ENCODE measurements around the gene FBXO15. TPM values are rescaled to one million over a fixed set of nuclear protein-coding genes. Genes with fewer than 3 reads are reported as not detected.

The FBXO15 gene
- total RNA-seq, 4 donors from 2014 or later = 0.54 to 1.9 (median 0.72) TPM

DNA sequence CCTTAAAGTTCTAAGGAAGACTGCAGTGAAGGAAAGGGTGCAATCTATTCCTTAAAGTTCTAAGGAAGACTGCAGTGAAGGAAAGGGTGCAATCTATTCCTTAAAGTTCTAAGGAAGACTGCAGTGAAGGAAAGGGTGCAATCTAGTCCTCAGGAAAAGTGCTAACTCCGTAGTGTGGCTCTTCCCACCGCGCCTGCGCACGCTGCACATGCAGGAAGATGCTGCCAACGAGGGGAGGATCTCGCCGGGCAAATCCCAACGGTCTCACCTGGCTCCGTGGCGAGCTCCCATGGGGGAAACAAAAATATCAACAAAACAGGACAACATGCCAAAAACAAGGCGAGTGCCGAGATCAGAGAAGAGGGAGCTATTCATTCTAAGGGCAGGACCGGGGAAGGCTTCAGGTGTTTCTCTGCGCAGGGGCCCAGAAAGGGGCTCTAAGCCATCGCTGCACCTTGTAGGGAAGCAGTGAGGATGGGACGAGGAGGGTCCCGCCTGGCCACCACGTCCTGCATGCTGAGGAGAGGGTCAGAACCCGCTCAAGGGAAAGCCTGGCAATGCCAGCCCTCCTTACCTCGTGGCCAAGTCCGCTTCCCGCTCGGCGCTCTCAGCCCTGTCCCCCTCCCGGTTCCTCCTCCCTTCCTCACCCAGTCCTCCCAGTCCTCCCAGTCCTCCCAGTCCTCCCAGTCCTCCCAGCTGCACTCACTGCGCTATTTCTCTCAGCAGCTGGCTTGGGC lies 25.2 kb upstream of the FBXO15 start:
- H3K36me3 ChIP-seq = no peaks in the 10 kb centered on the region
- H3K27me3 ChIP-seq = no peaks in the 10 kb centered on the region
- H3K4me1 ChIP-seq = no peaks in the 10 kb centered on the region
- no peak overlapping the region for H3K27ac ChIP-seq
- TF ChIP-seq, protein P1, sequence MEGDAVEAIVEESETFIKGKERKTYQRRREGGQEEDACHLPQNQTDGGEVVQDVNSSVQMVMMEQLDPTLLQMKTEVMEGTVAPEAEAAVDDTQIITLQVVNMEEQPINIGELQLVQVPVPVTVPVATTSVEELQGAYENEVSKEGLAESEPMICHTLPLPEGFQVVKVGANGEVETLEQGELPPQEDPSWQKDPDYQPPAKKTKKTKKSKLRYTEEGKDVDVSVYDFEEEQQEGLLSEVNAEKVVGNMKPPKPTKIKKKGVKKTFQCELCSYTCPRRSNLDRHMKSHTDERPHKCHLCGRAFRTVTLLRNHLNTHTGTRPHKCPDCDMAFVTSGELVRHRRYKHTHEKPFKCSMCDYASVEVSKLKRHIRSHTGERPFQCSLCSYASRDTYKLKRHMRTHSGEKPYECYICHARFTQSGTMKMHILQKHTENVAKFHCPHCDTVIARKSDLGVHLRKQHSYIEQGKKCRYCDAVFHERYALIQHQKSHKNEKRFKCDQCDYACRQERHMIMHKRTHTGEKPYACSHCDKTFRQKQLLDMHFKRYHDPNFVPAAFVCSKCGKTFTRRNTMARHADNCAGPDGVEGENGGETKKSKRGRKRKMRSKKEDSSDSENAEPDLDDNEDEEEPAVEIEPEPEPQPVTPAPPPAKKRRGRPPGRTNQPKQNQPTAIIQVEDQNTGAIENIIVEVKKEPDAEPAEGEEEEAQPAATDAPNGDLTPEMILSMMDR (IDR thresholded peaks at IDR 0.05) = no peak
- no peak for TF ChIP-seq POLR2A (IDR thresholded peaks at IDR 0.05)
- DNase-seq = no peak
- 87% methylated on average over 27 of the region's 27 CpGs for WGBS, 2 donors
- no peaks in the 10 kb centered on the region for H3K9me3 ChIP-seq
- no peak overlapping the region for H3K4me3 ChIP-seq (replicated peaks in 1 of 3)
- intact Hi-C loops (cut with DNase I) = no loop called here

DNA sequence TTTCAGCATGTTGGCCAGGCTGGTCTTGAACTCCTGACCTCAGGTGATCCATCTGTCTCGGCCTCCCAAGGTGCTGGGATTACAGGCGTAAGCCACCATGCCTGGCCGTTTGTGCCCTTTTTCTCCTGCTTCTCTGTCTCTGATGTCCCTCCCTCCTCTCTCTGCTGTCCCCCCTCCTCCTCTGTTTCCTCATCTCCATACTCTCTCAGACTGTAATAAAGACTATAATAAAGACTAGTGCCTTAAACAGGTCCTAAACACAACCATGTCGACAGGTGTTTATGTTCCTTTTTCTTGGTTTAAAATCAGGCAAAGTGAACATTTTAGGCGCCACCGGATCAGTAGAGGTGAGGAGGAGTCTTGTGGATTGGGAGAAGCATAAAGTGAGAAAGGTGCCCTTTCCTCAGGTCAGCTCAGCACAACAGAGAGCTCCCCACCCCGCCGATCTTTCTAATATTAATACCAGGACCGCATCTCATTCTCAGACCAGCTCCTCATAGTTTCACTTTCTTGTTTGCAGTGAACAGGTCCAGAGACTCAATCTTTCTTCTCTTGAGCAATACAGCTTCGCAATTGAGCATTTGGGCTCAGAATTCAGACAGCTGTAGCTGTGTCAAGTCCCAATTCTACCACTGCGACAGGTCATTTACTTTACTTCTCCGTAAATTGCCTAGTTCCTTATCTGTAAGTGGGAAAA lies 24.4 kb upstream of the FBXO15 start:
- Histone ChIP-seq H3K27me3 (no peaks in the 10 kb centered on the region), H3K36me3 (no peaks in the 10 kb centered on the region), H3K4me3 (replicated peaks in 1 of 3) (no peak overlapping the region), H3K4me1 (no peaks in the 10 kb centered on the region), H3K27ac (no peak overlapping the region), H3K9me3 (no peaks in the 10 kb centered on the region)
- DNase-seq = no peak
- no peak for TF ChIP-seq POLR2A (IDR thresholded peaks at IDR 0.05)
- TF ChIP-seq, protein P1 (IDR thresholded peaks at IDR 0.05) = no peak
- intact Hi-C loops (cut with DNase I) = no loop called here
- WGBS, 2 donors = 78 to 84% methylated on average over 12 of the region's 12 CpGs

DNA sequence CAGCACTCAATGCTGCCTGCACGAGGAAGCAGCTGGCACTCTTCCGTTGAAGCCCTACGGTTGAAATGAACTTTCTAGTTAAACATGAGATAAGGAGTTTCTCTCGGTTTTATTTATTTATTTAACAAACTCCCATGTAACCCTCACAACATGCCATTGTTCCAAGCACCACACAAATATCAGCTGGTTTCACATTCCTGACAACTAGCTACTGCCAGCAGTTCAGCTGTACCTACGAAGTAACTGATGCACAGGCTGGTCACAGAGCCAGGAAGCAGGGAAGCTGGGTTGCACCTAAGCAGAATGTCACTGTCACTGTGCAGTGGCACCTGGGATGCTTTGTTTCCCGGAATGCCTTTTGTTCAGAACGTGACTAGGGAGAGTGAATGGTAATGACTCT lies 18.8 kb upstream of the FBXO15 start:
- 62 to 75% methylated on average over 7 of the region's 7 CpGs for WGBS, 2 donors
- DNase-seq = no peak
- no peaks in the 10 kb centered on the region for H3K27me3 ChIP-seq
- peaks cover 0 to 6% of the 10 kb centered on the region in 2 donors for H3K36me3 ChIP-seq
- intact Hi-C loops (cut with DNase I) = no loop called here
- TF ChIP-seq POLR2A (IDR thresholded peaks at IDR 0.05) = no peak
- TF ChIP-seq, protein P1 (IDR thresholded peaks at IDR 0.05) = no peak
- no peaks in the 10 kb centered on the region for H3K9me3 ChIP-seq
- H3K27ac ChIP-seq = no peak overlapping the region
- no peaks in the 10 kb centered on the region for H3K4me1 ChIP-seq
- H3K4me3 ChIP-seq (replicated peaks in 1 of 3) = no peak overlapping the region

DNA sequence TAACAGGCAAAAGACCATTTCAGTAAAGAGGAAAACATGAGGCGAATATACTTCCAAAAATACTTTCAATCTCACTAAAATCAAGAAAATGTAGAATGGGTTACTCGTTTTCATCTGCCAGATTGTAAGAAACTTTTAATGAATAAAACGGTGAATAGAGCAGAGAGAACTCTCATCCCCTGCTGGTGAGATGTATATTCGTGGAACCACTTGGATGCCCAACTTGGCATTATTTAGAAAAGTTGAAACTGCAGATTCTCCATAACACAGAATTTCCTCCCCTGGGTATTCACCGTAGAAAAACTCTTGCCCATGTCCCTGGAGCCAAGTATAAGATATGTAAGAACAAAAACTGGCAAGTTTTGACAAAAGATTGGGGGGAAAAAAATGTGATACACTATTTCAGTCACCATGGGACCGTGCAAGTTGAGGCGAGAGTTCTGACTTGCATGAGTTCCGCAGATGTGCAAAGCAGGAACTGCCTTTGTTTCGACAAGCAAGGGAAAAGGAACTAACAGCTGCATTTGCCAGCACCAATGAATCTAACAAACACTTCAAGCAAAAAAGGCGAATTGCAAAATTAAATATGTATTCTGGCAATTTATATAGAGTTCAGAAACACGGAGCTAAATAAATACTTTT lies 15.5 kb upstream of the FBXO15 start:
- H3K9me3 ChIP-seq = no peaks in the 10 kb centered on the region
- 84 to 85% methylated on average over 11 of the region's 11 CpGs for WGBS, 2 donors
- H3K27ac ChIP-seq = no peak overlapping the region
- no peaks in the 10 kb centered on the region for H3K4me1 ChIP-seq
- intact Hi-C loops (cut with DNase I) = no loop called here
- H3K4me3 ChIP-seq (replicated peaks in 1 of 3) = no peak overlapping the region
- no peaks in the 10 kb centered on the region for H3K27me3 ChIP-seq
- no peak for DNase-seq
- TF ChIP-seq POLR2A (IDR thresholded peaks at IDR 0.05) = no peak
- TF ChIP-seq, protein P1 (IDR thresholded peaks at IDR 0.05) = no peak
- H3K36me3 ChIP-seq = peaks cover 0 to 33% of the 10 kb centered on the region in 2 donors

Data from thyroid gland (tissue), 4 donors.